Fibroblast of the conjunctiva (primary cell): ENCODE data around the gene NFRKB.
A peak's percentile ranks its signal among the peaks of the same experiment; 100 is the strongest.
"Not testable (repeated sequence)": the region's sequence is repeated elsewhere in the genome, so short reads cannot be mapped to it uniquely, and the experiment has no call there.

Experiments used
- DNase-seq: peaks from one replicate; pipeline ENCODE4 v3.0.0-alpha.2; 2010; ENCODE audit warnings: low read depth

The NFRKB gene

GRCh38 chr11:129894278-129895125, 876 bp downstream of the NFRKB start:
- no peak for DNase-seq

- no peak for DNase-seq
Observed at GRCh38 chr11:129888451-129888850, 6.9 kb downstream of the NFRKB start.

- DNase-seq = no peak
Observed at GRCh38 chr11:129885381-129885780, 10.0 kb downstream of the NFRKB start.

- no peak for DNase-seq
Observed at GRCh38 chr11:129884581-129884980, 10.8 kb downstream of the NFRKB start.

- no peak for DNase-seq
Observed at GRCh38 chr11:129881570-129882170, 13.7 kb downstream of the NFRKB start.

- no peak for DNase-seq
Observed at GRCh38 chr11:129880311-129880710, 15.1 kb downstream of the NFRKB start.

- no peak for DNase-seq
Observed at GRCh38 chr11:129871914-129872313, 23.5 kb downstream of the NFRKB start.

- not testable (repeated sequence) for DNase-seq
Observed at GRCh38 chr11:129868626-129869025, 26.8 kb downstream of the NFRKB start.

- DNase-seq = no peak
Observed at GRCh38 chr11:129866311-129866710, 29.1 kb downstream of the NFRKB start.

- no peak for DNase-seq
Observed at GRCh38 chr11:129865701-129866100, 29.7 kb downstream of the NFRKB start.

GRCh38 chr11:129864811-129865210, 30.6 kb downstream of the NFRKB start:
- no peak for DNase-seq

GRCh38 chr11:129861702-129862522, 33.5 kb downstream of the NFRKB start:
- DNase-seq = peak; percentile 72

GRCh38 chr11:129856036-129856435, 39.3 kb downstream of the NFRKB start:
- DNase-seq = no peak

- no peak for DNase-seq
Observed at GRCh38 chr11:129855086-129855485, 40.3 kb downstream of the NFRKB start.

GRCh38 chr11:129854232-129854805, 41.1 kb downstream of the NFRKB start:
- no peak for DNase-seq

- DNase-seq = no peak
Observed at GRCh38 chr11:129853518-129854231, 41.7 kb downstream of the NFRKB start.

GRCh38 chr11:129852125-129852740, 43.1 kb downstream of the NFRKB start:
- DNase-seq = no peak

GRCh38 chr11:129849447-129850130, 45.8 kb downstream of the NFRKB start:
- DNase-seq = no peak

- DNase-seq = not testable (repeated sequence)
Observed at GRCh38 chr11:129847361-129847760, 48.0 kb downstream of the NFRKB start.

GRCh38 chr11:129846508-129847335, 48.7 kb downstream of the NFRKB start:
- peak; percentile 39 for DNase-seq
